ENCODE data around the gene PCMTD2. TPM values are rescaled to one million over a fixed set of nuclear protein-coding genes. Genes with fewer than 3 reads are reported as not detected.

PCMTD2 gene
- total and polyA plus RNA-seq, 2 of the 13 experiments (the other 11 are each of a cell fraction or from before 2014, with no cell fraction given): 47.0 to 76.9 TPM

- peak; percentile 89 for TF ChIP-seq HIC2 (CRISPR knock-in tag; IDR thresholded peaks at IDR 0.05; ENCODE audit: low read depth)
- TF ChIP-seq HNRNPL (IDR thresholded peaks at IDR 0.05; ENCODE audit: low read depth, low read length): 0 out of 2 replicates have a peak, but pooled peaks have one; percentile 57
- peak; percentile 11; the same call in 1 of the 2 replicates for TF ChIP-seq ARID5B (CRISPR knock-in tag; IDR thresholded peaks at IDR 0.05)
- peak; percentile 69 for TF ChIP-seq TEAD3 (CRISPR knock-in tag; optimal IDR thresholded peaks at IDR 0.05; ENCODE audit: borderline replicate concordance)
- TF ChIP-seq ZNF567 (CRISPR knock-in tag; IDR thresholded peaks at IDR 0.05; ENCODE audit: borderline replicate concordance): peak; percentile 81; the same call in 1 of the 2 replicates
- TF ChIP-seq, protein P1, sequence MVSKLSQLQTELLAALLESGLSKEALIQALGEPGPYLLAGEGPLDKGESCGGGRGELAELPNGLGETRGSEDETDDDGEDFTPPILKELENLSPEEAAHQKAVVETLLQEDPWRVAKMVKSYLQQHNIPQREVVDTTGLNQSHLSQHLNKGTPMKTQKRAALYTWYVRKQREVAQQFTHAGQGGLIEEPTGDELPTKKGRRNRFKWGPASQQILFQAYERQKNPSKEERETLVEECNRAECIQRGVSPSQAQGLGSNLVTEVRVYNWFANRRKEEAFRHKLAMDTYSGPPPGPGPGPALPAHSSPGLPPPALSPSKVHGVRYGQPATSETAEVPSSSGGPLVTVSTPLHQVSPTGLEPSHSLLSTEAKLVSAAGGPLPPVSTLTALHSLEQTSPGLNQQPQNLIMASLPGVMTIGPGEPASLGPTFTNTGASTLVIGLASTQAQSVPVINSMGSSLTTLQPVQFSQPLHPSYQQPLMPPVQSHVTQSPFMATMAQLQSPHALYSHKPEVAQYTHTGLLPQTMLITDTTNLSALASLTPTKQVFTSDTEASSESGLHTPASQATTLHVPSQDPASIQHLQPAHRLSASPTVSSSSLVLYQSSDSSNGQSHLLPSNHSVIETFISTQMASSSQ (IDR thresholded peaks at IDR 0.05; ENCODE audit: low read depth): no peak
- TF ChIP-seq, protein P1 (CRISPR knock-in tag; IDR thresholded peaks at IDR 0.05; ENCODE audit: borderline replicate concordance): peak; percentile 70; the same call in 1 of the 2 replicates
- TF ChIP-seq SMYD3 (CRISPR knock-in tag; IDR thresholded peaks at IDR 0.05): no peak
- TF ChIP-seq ZNF557 (CRISPR knock-in tag; IDR thresholded peaks at IDR 0.05): no peak
- peak; percentile 51; the same call in 1 of the 2 replicates for TF ChIP-seq BCL6 (CRISPR knock-in tag; IDR thresholded peaks at IDR 0.05)
- 0 out of 2 replicates have a peak, but pooled peaks have one; percentile 37 for TF ChIP-seq ZMYM3 (CRISPR knock-in tag; IDR thresholded peaks at IDR 0.05)
- TF ChIP-seq, protein P2, sequence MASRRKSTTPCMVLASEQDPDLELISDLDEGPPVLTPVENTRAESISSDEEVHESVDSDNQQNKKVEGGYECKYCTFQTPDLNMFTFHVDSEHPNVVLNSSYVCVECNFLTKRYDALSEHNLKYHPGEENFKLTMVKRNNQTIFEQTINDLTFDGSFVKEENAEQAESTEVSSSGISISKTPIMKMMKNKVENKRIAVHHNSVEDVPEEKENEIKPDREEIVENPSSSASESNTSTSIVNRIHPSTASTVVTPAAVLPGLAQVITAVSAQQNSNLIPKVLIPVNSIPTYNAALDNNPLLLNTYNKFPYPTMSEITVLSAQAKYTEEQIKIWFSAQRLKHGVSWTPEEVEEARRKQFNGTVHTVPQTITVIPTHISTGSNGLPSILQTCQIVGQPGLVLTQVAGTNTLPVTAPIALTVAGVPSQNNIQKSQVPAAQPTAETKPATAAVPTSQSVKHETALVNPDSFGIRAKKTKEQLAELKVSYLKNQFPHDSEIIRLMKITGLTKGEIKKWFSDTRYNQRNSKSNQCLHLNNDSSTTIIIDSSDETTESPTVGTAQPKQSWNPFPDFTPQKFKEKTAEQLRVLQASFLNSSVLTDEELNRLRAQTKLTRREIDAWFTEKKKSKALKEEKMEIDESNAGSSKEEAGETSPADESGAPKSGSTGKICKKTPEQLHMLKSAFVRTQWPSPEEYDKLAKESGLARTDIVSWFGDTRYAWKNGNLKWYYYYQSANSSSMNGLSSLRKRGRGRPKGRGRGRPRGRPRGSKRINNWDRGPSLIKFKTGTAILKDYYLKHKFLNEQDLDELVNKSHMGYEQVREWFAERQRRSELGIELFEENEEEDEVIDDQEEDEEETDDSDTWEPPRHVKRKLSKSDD (CRISPR knock-in tag; IDR thresholded peaks at IDR 0.05; ENCODE audit: low read depth): 0 out of 2 replicates have a peak, but pooled peaks have one; percentile 46
- peak; percentile 91 for TF ChIP-seq SALL1 (CRISPR knock-in tag; IDR thresholded peaks at IDR 0.05)
- TF ChIP-seq ATF7 (IDR thresholded peaks at IDR 0.05): no peak
- peak; percentile 81 for TF ChIP-seq ATF7 (CRISPR knock-in tag; IDR thresholded peaks at IDR 0.05)
- no peak for TF ChIP-seq JUN (CRISPR knock-in tag; IDR thresholded peaks at IDR 0.05)
- TF ChIP-seq ZBTB7A (CRISPR knock-in tag; IDR thresholded peaks at IDR 0.05): peak; percentile 98
- TF ChIP-seq ZNF713 (CRISPR knock-in tag; IDR thresholded peaks at IDR 0.05): 0 out of 2 replicates have a peak, but pooled peaks have one; percentile 56
Observed at GRCh38 chr20:64234291-64234791, 21.2 kb upstream of the PCMTD2 start (continued).
